ENCODE measurements around the gene DNAJB14.
A peak's percentile ranks its signal among the peaks of the same experiment; 100 is the strongest.

Gene DNAJB14

GRCh38 chr4:99968330-99968729, 21.9 kb upstream of the DNAJB14 start:
- TF ChIP-seq ISL1 (CRISPR knock-in tag; IDR thresholded peaks at IDR 0.05) (peak; percentile 38; the same call in 1 of the 2 replicates), CREB5 (CRISPR knock-in tag; IDR thresholded peaks at IDR 0.05; ENCODE audit: low read depth) (peak; percentile 72; the same call in 1 of the 2 replicates), OSR1 (CRISPR knock-in tag; IDR thresholded peaks at IDR 0.05) (no peak)
- ATAC-seq: peak; percentile 93

GRCh38 chr4:99966692-99967091, 20.3 kb upstream of the DNAJB14 start:
- TF ChIP-seq TCF4 (CRISPR knock-in tag; IDR thresholded peaks at IDR 0.05; ENCODE audit: borderline replicate concordance) (no peak), ZC3H10 (CRISPR knock-in tag; IDR thresholded peaks at IDR 0.05) (no peak), ISL1 (CRISPR knock-in tag; IDR thresholded peaks at IDR 0.05) (peak; percentile 58)
- no peak for ATAC-seq

- peak; percentile 58 for ATAC-seq
- peak; percentile 24; the same call in 1 of the 2 replicates for TF ChIP-seq ISL1 (CRISPR knock-in tag; IDR thresholded peaks at IDR 0.05)
- TF ChIP-seq BACH2 (CRISPR knock-in tag; IDR thresholded peaks at IDR 0.05; ENCODE audit: borderline replicate concordance): no peak
Measured at GRCh38 chr4:99965674-99966350, 19.4 kb upstream of the DNAJB14 start.

GRCh38 chr4:99965173-99965572, 18.8 kb upstream of the DNAJB14 start:
- ATAC-seq: no peak
- TF ChIP-seq ZC3H10 (CRISPR knock-in tag; IDR thresholded peaks at IDR 0.05): no peak
- TF ChIP-seq SNAI2 (CRISPR knock-in tag; IDR thresholded peaks at IDR 0.05): no peak
- TF ChIP-seq CREB5 (CRISPR knock-in tag; IDR thresholded peaks at IDR 0.05; ENCODE audit: low read depth): no peak
- no peak for TF ChIP-seq ZNF565 (CRISPR knock-in tag; conservative IDR thresholded peaks at IDR 0.05; ENCODE audit: low read depth)
- TF ChIP-seq RARB (CRISPR knock-in tag; IDR thresholded peaks at IDR 0.05): no peak
- TF ChIP-seq PPARA (CRISPR knock-in tag; IDR thresholded peaks at IDR 0.05; ENCODE audit: borderline replicate concordance): no peak
- no peak for TF ChIP-seq ZNF70 (CRISPR knock-in tag; IDR thresholded peaks at IDR 0.05)
- no peak for TF ChIP-seq GLIS3 (CRISPR knock-in tag; IDR thresholded peaks at IDR 0.05)
- TF ChIP-seq CSDC2 (CRISPR knock-in tag; IDR thresholded peaks at IDR 0.05): no peak
- TF ChIP-seq TCF4 (CRISPR knock-in tag; IDR thresholded peaks at IDR 0.05; ENCODE audit: borderline replicate concordance): no peak
- TF ChIP-seq CSRNP3 (CRISPR knock-in tag; IDR thresholded peaks at IDR 0.05): no peak
- no peak for TF ChIP-seq PATZ1 (CRISPR knock-in tag; IDR thresholded peaks at IDR 0.05; ENCODE audit: borderline replicate concordance)
- no peak for TF ChIP-seq ZFP3 (CRISPR knock-in tag; IDR thresholded peaks at IDR 0.05)
- no peak for TF ChIP-seq TOX (CRISPR knock-in tag; IDR thresholded peaks at IDR 0.05; ENCODE audit: borderline replicate concordance)
- no peak for TF ChIP-seq ISL1 (CRISPR knock-in tag; IDR thresholded peaks at IDR 0.05)
- no peak for TF ChIP-seq OSR1 (CRISPR knock-in tag; IDR thresholded peaks at IDR 0.05)
- TF ChIP-seq TSHZ2 (CRISPR knock-in tag; IDR thresholded peaks at IDR 0.05): no peak
- no peak for TF ChIP-seq ESRRG (CRISPR knock-in tag; IDR thresholded peaks at IDR 0.05)
- TF ChIP-seq POU6F1 (CRISPR knock-in tag; IDR thresholded peaks at IDR 0.05; ENCODE audit: borderline replicate concordance, low read depth): no peak
- TF ChIP-seq BACH2 (CRISPR knock-in tag; IDR thresholded peaks at IDR 0.05; ENCODE audit: borderline replicate concordance): no peak
